ES-I3 (cell line): ENCODE measurements around the gene EFR3B.
"Not testable (repeated sequence)": the region's sequence is repeated elsewhere in the genome, so short reads cannot be mapped to it uniquely, and the experiment has no call there.

Source experiments
- H3K36me3 ChIP-seq: 2 replicates; pipeline ENCODE4 v1.6.1; 2013; ENCODE audit warnings: mild to moderate bottlenecking, low read length, control low read depth, moderate library complexity; ENCODE audit not compliant: insufficient read depth
- H3K4me1 ChIP-seq: 2 replicates; pipeline ENCODE4 v1.6.1; 2013; ENCODE audit warnings: mild to moderate bottlenecking, control low read depth, low read length; ENCODE audit not compliant: insufficient read depth
- H3K9ac ChIP-seq: 2 replicates; pipeline ENCODE4 v1.6.1; 2013; ENCODE audit warnings: low read depth, mild to moderate bottlenecking, low read length, moderate library complexity
- H3K9me3 ChIP-seq: 2 replicates; pipeline ENCODE4 v1.6.1; 2013; ENCODE audit warnings: mild to moderate bottlenecking, low read length, moderate library complexity; ENCODE audit not compliant: control insufficient read depth, insufficient read depth

The EFR3B gene

DNA sequence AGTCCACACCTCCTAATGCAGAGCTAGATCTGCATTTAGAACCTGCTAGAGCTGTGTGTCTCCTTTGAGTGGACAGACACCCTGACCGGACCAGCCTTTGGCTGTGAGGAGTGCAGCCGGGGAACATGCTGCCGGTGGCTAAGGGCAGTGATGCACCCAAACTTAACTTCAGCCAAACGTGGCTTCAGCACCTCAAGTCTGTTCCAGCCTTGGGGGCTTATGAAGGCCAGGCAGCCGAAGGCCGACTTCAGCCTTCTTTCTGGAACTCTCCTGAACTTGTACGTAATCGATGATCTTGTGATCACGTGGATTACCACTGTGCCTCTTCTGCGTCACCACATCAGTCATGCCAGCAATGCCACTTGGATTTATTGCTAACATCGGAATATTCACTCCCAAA, 77.4 kb downstream of the EFR3B start:
- H3K9me3 ChIP-seq = no peaks in the 10 kb centered on the region
- no peak overlapping the region for H3K9ac ChIP-seq
- no peaks in the 10 kb centered on the region for H3K4me1 ChIP-seq
- no peaks in the 10 kb centered on the region for H3K36me3 ChIP-seq

GRCh38 chr2:25122367-25122766, 80.5 kb downstream of the EFR3B start:
- no peaks in the 10 kb centered on the region for H3K4me1 ChIP-seq
- H3K9ac ChIP-seq = no peak overlapping the region
- H3K9me3 ChIP-seq = no peaks in the 10 kb centered on the region
- no peaks in the 10 kb centered on the region for H3K36me3 ChIP-seq

DNA sequence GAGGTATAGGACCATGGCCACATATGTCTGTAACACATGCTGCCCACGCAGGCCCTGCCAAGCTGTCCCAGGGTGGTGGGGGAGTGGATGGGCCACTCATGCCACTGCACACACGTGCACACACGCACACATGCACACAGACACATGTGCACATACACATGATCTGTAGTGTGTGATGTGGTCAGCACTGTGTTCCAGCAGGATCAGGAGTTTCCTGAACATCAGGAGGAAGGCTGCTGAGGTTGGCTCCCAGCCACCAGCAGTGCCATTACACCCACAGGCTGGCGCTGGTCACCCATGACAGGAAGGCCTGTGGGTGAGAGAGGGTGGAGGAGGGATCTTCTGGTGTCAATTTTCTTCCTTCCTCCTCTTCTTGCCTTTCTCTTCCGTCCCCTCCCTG, 81.8 kb downstream of the EFR3B start:
- no peak overlapping the region for H3K9ac ChIP-seq
- no peaks in the 10 kb centered on the region for H3K36me3 ChIP-seq
- no peaks in the 10 kb centered on the region for H3K4me1 ChIP-seq
- H3K9me3 ChIP-seq = no peaks in the 10 kb centered on the region

GRCh38 chr2:25125189-25125588, 83.3 kb downstream of the EFR3B start:
- no peaks in the 10 kb centered on the region for H3K4me1 ChIP-seq
- H3K9ac ChIP-seq = no peak overlapping the region
- H3K36me3 ChIP-seq = no peaks in the 10 kb centered on the region
- H3K9me3 ChIP-seq = no peaks in the 10 kb centered on the region

- Histone ChIP-seq H3K4me1 (no peaks in the 10 kb centered on the region), H3K9me3 (no peaks in the 10 kb centered on the region), H3K36me3 (no peaks in the 10 kb centered on the region)
These were observed 84.1 kb downstream of the EFR3B start for GRCh38 chr2:25125976-25126375.

GRCh38 chr2:25127071-25127470, 85.2 kb downstream of the EFR3B start:
- H3K9me3 ChIP-seq, H3K9ac ChIP-seq, H3K36me3 ChIP-seq, H3K4me1 ChIP-seq: not testable (repeated sequence)

More at GRCh38 chr2:25125976-25126375, 84.1 kb downstream of the EFR3B start:
- no peak overlapping the region for H3K9ac ChIP-seq

GRCh38 chr2:25127646-25128045, 85.8 kb downstream of the EFR3B start:
- no peaks in the 10 kb centered on the region for H3K9me3 ChIP-seq
- H3K9ac ChIP-seq = no peak overlapping the region
- no peaks in the 10 kb centered on the region for H3K36me3 ChIP-seq
- H3K4me1 ChIP-seq = peaks cover 3% of the 10 kb centered on the region; the same call in 1 of the 2 replicates

DNA sequence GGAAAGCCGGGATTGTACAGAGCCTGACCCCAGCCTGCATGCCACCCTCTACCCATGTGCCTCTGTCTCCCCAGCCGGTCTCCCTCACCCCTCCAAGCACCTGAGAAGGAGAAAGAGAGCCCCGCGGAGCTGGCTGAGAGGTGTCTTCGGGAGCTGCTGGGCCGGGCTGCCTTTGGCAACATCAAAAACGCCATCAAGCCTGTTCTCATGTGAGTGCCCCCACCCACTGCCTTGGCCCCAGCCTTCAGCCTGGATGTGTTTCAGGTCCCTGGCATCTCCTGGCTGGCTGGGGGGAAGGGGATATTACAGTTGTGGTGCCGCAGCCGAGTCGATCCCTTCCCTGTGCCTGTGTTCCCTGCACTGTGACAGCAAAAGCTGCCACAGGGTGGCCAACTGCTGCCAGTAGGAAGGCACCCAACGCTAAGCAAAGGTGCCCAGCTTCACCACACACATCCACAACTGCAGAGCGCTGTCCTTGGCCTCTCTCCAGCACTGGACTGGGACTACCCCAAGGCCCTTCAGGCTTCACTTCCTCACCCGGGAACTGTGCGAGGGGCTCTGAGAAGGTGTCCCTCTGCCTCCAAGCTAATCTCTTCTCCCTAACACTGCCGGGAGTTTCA, 88.1 kb downstream of the EFR3B start:
- Histone ChIP-seq H3K9ac (no peak overlapping the region), H3K36me3 (no peaks in the 10 kb centered on the region), H3K4me1 (peaks cover 3% of the 10 kb centered on the region; the same call in 1 of the 2 replicates), H3K9me3 (no peaks in the 10 kb centered on the region)

- H3K4me1 ChIP-seq = peaks cover 3% of the 10 kb centered on the region; the same call in 1 of the 2 replicates
- H3K9me3 ChIP-seq = no peaks in the 10 kb centered on the region
- peak overlapping the region; percentile 50; the same call in 1 of the 2 replicates for H3K9ac ChIP-seq
- H3K36me3 ChIP-seq = no peaks in the 10 kb centered on the region
These were observed 89.3 kb downstream of the EFR3B start for GRCh38 chr2:25131253-25131566.

DNA sequence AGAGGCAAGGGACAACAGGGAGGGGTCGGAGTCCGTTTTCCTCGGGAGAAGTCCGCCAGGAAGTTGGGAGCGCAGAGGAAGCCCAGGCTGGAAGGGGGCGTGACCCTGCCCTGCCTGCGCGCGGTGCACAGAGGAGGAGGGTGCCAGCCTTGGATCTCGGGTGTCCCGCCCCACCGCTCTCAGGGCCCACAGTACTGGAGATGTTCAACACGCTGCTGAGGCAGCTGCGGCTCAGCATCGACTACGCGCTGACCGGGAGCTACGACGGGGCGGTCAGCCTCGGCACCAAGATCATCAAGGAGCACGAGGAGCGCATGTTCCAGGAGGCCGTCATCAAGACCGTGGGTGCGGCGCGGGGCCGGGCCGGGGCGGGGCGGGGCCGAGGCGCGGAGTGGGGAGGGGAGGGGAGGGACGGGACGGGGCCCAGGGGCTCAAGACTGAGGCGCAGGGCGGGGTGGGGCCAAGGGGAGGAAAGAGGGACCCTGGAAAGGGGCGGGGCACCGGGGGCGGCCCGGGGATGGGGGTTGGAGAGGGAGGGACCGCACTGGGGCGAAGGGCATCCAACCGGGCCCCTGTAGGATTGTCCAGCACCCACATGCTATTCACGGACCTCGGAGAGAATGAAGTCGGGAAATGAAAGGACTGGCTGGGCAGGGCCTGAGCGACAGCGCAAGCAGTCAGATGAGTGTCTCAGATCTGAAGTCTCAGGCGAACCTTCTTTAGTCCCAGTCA, 89.9 kb downstream of the EFR3B start:
- no peaks in the 10 kb centered on the region for H3K9me3 ChIP-seq
- H3K9ac ChIP-seq = peak overlapping the region; percentile 50; the same call in 1 of the 2 replicates
- no peaks in the 10 kb centered on the region for H3K36me3 ChIP-seq
- H3K4me1 ChIP-seq = peaks cover 3% of the 10 kb centered on the region; the same call in 1 of the 2 replicates

GRCh38 chr2:25132299-25132635, 90.4 kb downstream of the EFR3B start:
- H3K36me3 ChIP-seq = no peaks in the 10 kb centered on the region
- peaks cover 3% of the 10 kb centered on the region; the same call in 1 of the 2 replicates for H3K4me1 ChIP-seq
- peak overlapping the region; percentile 19; the same call in 1 of the 2 replicates for H3K9ac ChIP-seq
- H3K9me3 ChIP-seq = no peaks in the 10 kb centered on the region

- H3K4me1 ChIP-seq = peaks cover 3% of the 10 kb centered on the region; the same call in 1 of the 2 replicates
- H3K36me3 ChIP-seq = no peaks in the 10 kb centered on the region
- no peak overlapping the region; the same call in 1 of the 2 replicates for H3K9ac ChIP-seq
- H3K9me3 ChIP-seq = no peaks in the 10 kb centered on the region
These were observed 90.8 kb downstream of the EFR3B start for GRCh38 chr2:25132693-25133092.

DNA sequence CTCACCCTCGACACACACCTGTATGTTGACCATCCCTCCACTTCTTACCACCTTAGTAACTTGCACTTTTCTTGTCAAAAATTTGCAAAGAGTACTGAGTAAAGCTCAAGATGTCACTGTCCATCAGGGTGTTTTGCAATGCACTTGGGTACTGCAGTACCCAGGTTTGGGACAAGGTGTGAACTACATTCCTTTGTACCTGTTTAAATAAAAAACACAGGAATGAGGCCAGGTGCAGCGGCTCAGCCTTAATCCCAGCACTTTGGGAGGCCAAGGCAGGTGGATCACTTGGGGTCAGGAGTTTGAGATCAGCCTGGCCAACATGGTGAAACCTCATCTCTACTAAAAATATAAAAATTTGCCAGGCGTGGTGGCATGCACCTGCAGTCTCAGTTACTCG, 98.7 kb downstream of the EFR3B start:
- not testable (repeated sequence) for H3K36me3 ChIP-seq, H3K9me3 ChIP-seq, H3K4me1 ChIP-seq, H3K9ac ChIP-seq

GRCh38 chr2:25141120-25141519, 99.2 kb downstream of the EFR3B start:
- Histone ChIP-seq H3K36me3 (no peaks in the 10 kb centered on the region), H3K4me1 (no peaks in the 10 kb centered on the region), H3K9ac (no peak overlapping the region), H3K9me3 (no peaks in the 10 kb centered on the region)

GRCh38 chr2:25145803-25146202, 103.9 kb downstream of the EFR3B start:
- H3K4me1 ChIP-seq = no peaks in the 10 kb centered on the region
- H3K9me3 ChIP-seq = no peaks in the 10 kb centered on the region
- no peaks in the 10 kb centered on the region for H3K36me3 ChIP-seq
- no peak overlapping the region for H3K9ac ChIP-seq
